GM23248 (cell line): ENCODE data around the gene AHRR. TPM values are rescaled to one million over a fixed set of nuclear protein-coding genes. Genes with fewer than 3 reads are reported as not detected.

Experiments
- DNase-seq: peaks from one replicate; pipeline ENCODE4 v3.0.0-alpha.2; 2015
- H2AFZ ChIP-seq: fragments of 200-600 bp; sonication (generic); 2 replicates; pipeline ENCODE4 v1.6.1; 2016; ENCODE audit warnings: antibody characterized with exemption
- H3F3A ChIP-seq: fragments of 200-600 bp; sonication (generic); 2 replicates; pipeline ENCODE4 v1.6.1; 2016; ENCODE audit warnings: mild to moderate bottlenecking, antibody characterized with exemption, mixed run types; ENCODE audit not compliant: insufficient read depth
- H3K27ac ChIP-seq: fragments of 200-600 bp; sonication (generic); 2 replicates; pipeline ENCODE4 v1.5.1; 2016; ENCODE audit warnings: mild to moderate bottlenecking
- H3K27me3 ChIP-seq: fragments of 200-600 bp; sonication (generic); replicated peaks from 2 replicates; pipeline ENCODE4 v1.6.1; 2016; ENCODE audit warnings: mild to moderate bottlenecking; ENCODE audit not compliant: insufficient read depth
- H3K36me3 ChIP-seq: fragments of 200-600 bp; sonication (generic); 2 replicates; pipeline ENCODE4 v1.6.1; 2016; ENCODE audit warnings: low read depth, mild to moderate bottlenecking
- H3K4me1 ChIP-seq: fragments of 200-600 bp; sonication (generic); 2 replicates; pipeline ENCODE4 v1.6.1; 2016; ENCODE audit warnings: mild to moderate bottlenecking; ENCODE audit not compliant: insufficient read depth
- H3K4me2 ChIP-seq: fragments of 200-600 bp; sonication (generic); one replicate; pipeline ENCODE4 v1.6.1; 2016; ENCODE audit warnings: mild to moderate bottlenecking; ENCODE audit not compliant: unreplicated experiment
- H3K4me3 ChIP-seq: fragments of 200-600 bp; sonication (generic); 2 replicates; pipeline ENCODE4 v1.5.1; 2016; ENCODE audit warnings: mild to moderate bottlenecking
- H3K79me2 ChIP-seq: fragments of 200-600 bp; sonication (generic); 2 replicates; pipeline ENCODE4 v1.6.1; 2016; ENCODE audit warnings: mild to moderate bottlenecking; ENCODE audit not compliant: insufficient read depth
- H3K9ac ChIP-seq: fragments of 200-600 bp; sonication (generic); 2 replicates; pipeline ENCODE4 v1.6.1; 2016; ENCODE audit warnings: mild to moderate bottlenecking
- H3K9me2 ChIP-seq: fragments of 200-600 bp; sonication (generic); 2 replicates; pipeline ENCODE4 v1.6.1; 2016; ENCODE audit warnings: mixed run types, mild to moderate bottlenecking, moderate library complexity; ENCODE audit not compliant: insufficient read depth
- H3K9me3 ChIP-seq: fragments of 200-600 bp; sonication (generic); one replicate; pipeline ENCODE4 v1.6.1; 2017; ENCODE audit warnings: low read depth
- H4K20me1 ChIP-seq: fragments of 200-600 bp; sonication (generic); 2 replicates; pipeline ENCODE4 v1.6.0; 2016; ENCODE audit not compliant: insufficient read depth
- EZH2 ChIP-seq: fragments of 200-600 bp; sonication (generic); IDR thresholded peaks from 2 replicates; pipeline ENCODE4 v1.6.1; 2018; ENCODE audit warnings: antibody characterized with exemption, mild to moderate bottlenecking; ENCODE audit not compliant: insufficient read depth, poor library complexity, severe bottlenecking
- EZH2phosphoT487 ChIP-seq: fragments of 200-600 bp; sonication (generic); IDR thresholded peaks from 2 replicates; pipeline ENCODE4 v1.6.1; 2018; ENCODE audit warnings: antibody characterized with exemption, moderate library complexity, mild to moderate bottlenecking, low read depth; ENCODE audit not compliant: insufficient read depth
- WGBS, 2 experiments: methylation state at CpG; one replicate each; pipeline ENCODE4 v1.1.6; 2015 to 2017; ENCODE audit warnings: low lambda C conversion rate in 2 of 2, low coverage in 1 of 2; ENCODE audit errors: missing lambda C conversion rate in 2 of 2; 5-methylcytosine and 5-hydroxymethylcytosine counted together
- in situ Hi-C: fragments of 300-500 bp; cut with MboI; formaldehyde crosslinking; loops from 2 replicates; pipeline ENCODE4 v1.15.0; 2020
- polyA plus RNA-seq: library from polyadenylated mRNA; unstranded; fragments of >200 nt; fragmentation: Nextera tagmentation; extraction: Ambion mirVana; gene quantifications from 2 replicates; pipeline ENCODE4 v1.2.1, GENCODE V29; 2016
- total RNA-seq: library from RNA; depleted of rRNA; stranded (reverse); fragments of >200 nt; shearing (Covaris generic); gene quantifications from 2 replicates; pipeline ENCODE4 v1.2.3, GENCODE V29; 2014

The AHRR gene
- total and polyA plus RNA-seq, 2 experiments from 2014 or later, result 13.2 to 33.7 TPM

DNA sequence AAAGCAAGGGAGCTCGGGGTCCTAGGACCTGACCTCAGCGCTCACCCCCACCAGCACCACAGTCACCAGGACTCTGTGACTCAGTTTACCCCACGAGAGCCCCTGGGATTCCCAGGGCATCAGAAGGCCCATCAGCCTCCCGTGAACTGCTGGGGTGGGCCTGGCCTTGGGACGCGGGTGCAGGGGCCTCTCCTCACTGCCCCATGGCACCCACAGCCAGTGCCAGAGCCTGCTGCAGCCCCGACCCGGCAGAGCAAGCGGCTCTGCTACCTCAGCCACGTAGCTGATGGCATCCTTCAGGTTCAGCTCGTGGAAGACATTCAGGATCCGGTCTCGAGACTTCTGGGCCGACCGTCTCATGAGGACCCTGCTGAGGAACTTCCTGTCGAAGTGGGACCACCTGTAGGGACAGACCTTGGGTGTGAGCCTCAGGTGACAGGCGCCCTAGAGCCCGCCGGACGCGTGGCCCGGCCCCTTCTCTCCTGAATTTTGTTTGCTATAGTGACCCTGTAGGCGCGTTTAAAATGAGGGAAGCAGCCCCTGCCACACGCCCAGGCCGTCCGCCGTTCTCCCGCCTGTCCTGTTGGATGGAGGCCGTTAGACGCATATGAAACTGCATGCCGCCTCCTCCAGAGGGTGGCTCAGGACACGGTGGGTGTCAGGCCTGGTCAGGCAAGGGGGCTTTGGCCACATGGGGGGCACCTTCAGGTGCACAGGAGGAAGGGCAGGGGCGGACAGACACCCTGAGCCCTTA, 158.2 kb downstream of the AHRR start:
- Histone ChIP-seq H2AFZ (no peak overlapping the region), H4K20me1 (no peaks in the 10 kb centered on the region), H3K27ac (no peak overlapping the region), H3K9ac (no peak overlapping the region), H3K79me2 (no peaks in the 10 kb centered on the region), H3K4me3 (no peak overlapping the region), H3K9me3 (no peaks in the 10 kb centered on the region), H3K4me1 (no peaks in the 10 kb centered on the region), H3K36me3 (no peaks in the 10 kb centered on the region), H3F3A (no peaks in the 10 kb centered on the region), H3K4me2 (no peak overlapping the region), H3K27me3 (peaks cover 27% of the 10 kb centered on the region), H3K9me2 (no peaks in the 10 kb centered on the region)
- WGBS, 2 experiments, result 67 to 70% methylated on average over 34 of the region's 34 CpGs
- no peak for DNase-seq
- in situ Hi-C loops, result no loop called here
- TF ChIP-seq EZH2 (no peak), EZH2phosphoT487 (no peak)

- Histone ChIP-seq H3K27ac (no peak overlapping the region), H3K79me2 (no peaks in the 10 kb centered on the region), H3K4me2 (no peak overlapping the region), H3K4me1 (no peaks in the 10 kb centered on the region), H3K36me3 (no peaks in the 10 kb centered on the region), H3K9me2 (no peaks in the 10 kb centered on the region), H2AFZ (no peak overlapping the region), H3F3A (no peaks in the 10 kb centered on the region), H3K9ac (no peak overlapping the region), H3K9me3 (no peaks in the 10 kb centered on the region), H3K4me3 (no peak overlapping the region), H4K20me1 (no peaks in the 10 kb centered on the region), H3K27me3 (peaks cover 15% of the 10 kb centered on the region)
- no peak for DNase-seq
- no peak for TF ChIP-seq EZH2
- no peak for TF ChIP-seq EZH2phosphoT487
- 77 to 81% methylated on average over 21 to 23 of the region's 23 CpGs for WGBS, 2 experiments
- in situ Hi-C loops, result no loop called here
Observed at GRCh38 chr5:481347-481746, 159.8 kb downstream of the AHRR start.

DNA sequence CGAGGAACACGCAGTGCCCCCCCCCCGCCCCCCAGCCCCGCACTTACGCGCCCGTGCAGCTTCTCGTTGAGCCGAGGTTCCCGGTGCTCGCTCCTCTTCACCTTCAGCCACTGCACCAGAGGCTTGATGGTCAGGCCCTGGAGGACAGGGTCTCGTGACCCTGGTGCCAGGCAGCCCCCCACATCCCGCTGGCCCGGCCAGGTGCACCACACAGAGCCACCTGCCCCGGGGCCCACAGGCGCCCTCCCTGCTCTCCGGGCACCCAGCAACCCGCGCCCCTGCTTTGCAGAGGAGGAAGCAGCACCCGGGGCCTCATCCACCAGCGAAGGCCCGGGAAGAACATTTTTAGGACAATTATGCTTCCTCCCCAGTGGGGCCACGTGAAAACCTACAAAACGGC, 160.5 kb downstream of the AHRR start:
- no peak overlapping the region for H3K27ac ChIP-seq
- H3K4me1 ChIP-seq, result no peaks in the 10 kb centered on the region
- H3K9me3 ChIP-seq, result no peaks in the 10 kb centered on the region
- no peaks in the 10 kb centered on the region for H4K20me1 ChIP-seq
- no peak for TF ChIP-seq EZH2phosphoT487
- no peak for TF ChIP-seq EZH2
- H3F3A ChIP-seq, result no peaks in the 10 kb centered on the region
- no peak overlapping the region for H3K9ac ChIP-seq
- H3K79me2 ChIP-seq, result no peaks in the 10 kb centered on the region
- in situ Hi-C loops, result no loop called here
- no peak overlapping the region for H3K4me3 ChIP-seq
- no peak overlapping the region for H2AFZ ChIP-seq
- no peak overlapping the region for H3K4me2 ChIP-seq
- peaks cover 8% of the 10 kb centered on the region; the same call in 1 of the 2 replicates for H3K27me3 ChIP-seq
- H3K36me3 ChIP-seq, result no peaks in the 10 kb centered on the region
- H3K9me2 ChIP-seq, result no peaks in the 10 kb centered on the region
- DNase-seq, result no peak
- 71 to 80% methylated on average over 18 to 24 of the region's 24 CpGs for WGBS, 2 experiments

DNA sequence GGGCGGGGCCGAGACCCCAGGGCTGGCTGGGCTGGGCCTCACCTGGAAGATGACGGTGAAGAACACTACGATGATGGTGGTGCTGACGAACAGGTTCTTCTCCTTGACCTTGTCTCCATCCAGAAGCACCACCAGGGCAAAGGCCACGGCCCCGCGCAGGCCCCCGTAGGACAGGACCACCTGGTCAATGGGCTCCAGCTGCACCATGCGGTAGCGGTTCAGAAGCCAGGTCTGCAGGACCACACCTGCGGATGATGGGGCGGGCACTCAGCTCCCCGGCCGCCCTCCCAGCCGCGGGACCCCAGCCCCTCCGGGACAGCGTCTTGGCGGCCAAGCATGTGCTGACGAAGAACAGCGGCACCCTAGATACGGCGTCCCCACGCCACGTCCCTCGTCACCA, 161.0 kb downstream of the AHRR start:
- H3K27me3 ChIP-seq, result peaks cover 3% of the 10 kb centered on the region; the same call in 1 of the 2 replicates
- TF ChIP-seq EZH2 (no peak), EZH2phosphoT487 (no peak)

More for the DNA sequence above, 161.0 kb downstream of the AHRR start:
- H3K4me1 ChIP-seq, result no peaks in the 10 kb centered on the region
- H3K4me3 ChIP-seq, result no peak overlapping the region
- H3K9me3 ChIP-seq, result no peaks in the 10 kb centered on the region
- in situ Hi-C loops, result no loop called here
- H3F3A ChIP-seq, result no peaks in the 10 kb centered on the region
- WGBS, 2 experiments, result 91 to 93% methylated on average over 26 of the region's 27 CpGs
- H3K9me2 ChIP-seq, result no peaks in the 10 kb centered on the region
- no peak overlapping the region for H3K27ac ChIP-seq
- no peaks in the 10 kb centered on the region for H3K36me3 ChIP-seq
- H4K20me1 ChIP-seq, result no peaks in the 10 kb centered on the region
- H3K79me2 ChIP-seq, result no peaks in the 10 kb centered on the region
- no peak overlapping the region for H3K4me2 ChIP-seq
- no peak for DNase-seq
- H3K9ac ChIP-seq, result no peak overlapping the region
- no peak overlapping the region for H2AFZ ChIP-seq
